ENCODE measurements around the gene LIN52. TPM values are rescaled to one million over a fixed set of nuclear protein-coding genes. Genes with fewer than 3 reads are reported as not detected.

Gene LIN52
- total and polyA plus RNA-seq, 2 experiments from 2014 or later, result 8.6 to 10.8 TPM

- peaks cover 30% of the 10 kb centered on the region for H3K36me3 Mint-ChIP-seq (ENCODE audit: low read depth)
- no peak overlapping the region for H3K27ac Mint-ChIP-seq
- TF ChIP-seq NANOG (IDR thresholded peaks at IDR 0.05; ENCODE audit: borderline replicate concordance), result no peak
- no peak for TF ChIP-seq EZH2phosphoT487 (IDR thresholded peaks at IDR 0.05; ENCODE audit: unreplicated experiment)
- no peak for TF ChIP-seq REST (IDR thresholded peaks at IDR 0.05; ENCODE audit: unreplicated experiment)
- TF ChIP-seq STAT1 (IDR thresholded peaks at IDR 0.05; ENCODE audit: unreplicated experiment), result no peak
- TF ChIP-seq ZNF462 (CRISPR knock-in tag; IDR thresholded peaks at IDR 0.05), result no peak
- TF ChIP-seq CTCF (conservative IDR thresholded peaks at IDR 0.05; ENCODE audit: low read depth in 2 of 2), result no peak
- TF ChIP-seq EZH2 (IDR thresholded peaks at IDR 0.05; ENCODE audit: low read depth, unreplicated experiment), result no peak
- no peak for TF ChIP-seq ZNF331 (CRISPR knock-in tag; IDR thresholded peaks at IDR 0.05; ENCODE audit: low read depth)
- TF ChIP-seq ETS1 (IDR thresholded peaks at IDR 0.05), result no peak
- TF ChIP-seq CREB1 (CRISPR knock-in tag; IDR thresholded peaks at IDR 0.05; ENCODE audit: low read depth), result no peak
- no peak for TF ChIP-seq JUNB (IDR thresholded peaks at IDR 0.05; ENCODE audit: unreplicated experiment)
- no peak for TF ChIP-seq ZNF114 (CRISPR knock-in tag; IDR thresholded peaks at IDR 0.05)
- TF ChIP-seq POLR2AphosphoS5 (IDR thresholded peaks at IDR 0.05; ENCODE audit: low read depth), result no peak
These were observed 20.3 kb upstream of the LIN52 start for GRCh38 chr14:74064426-74064825.

More at GRCh38 chr14:74064426-74064825, 20.3 kb upstream of the LIN52 start:
- H3K4me2 ChIP-seq, result no peak overlapping the region
- no peaks in the 10 kb centered on the region for H3K79me2 ChIP-seq (replicated peaks; ENCODE audit: insufficient read depth)
- H3K4me1 ChIP-seq (ENCODE audit: insufficient read depth), result no peaks in the 10 kb centered on the region
- H3K9me2 ChIP-seq (ENCODE audit: insufficient read depth), result no peaks in the 10 kb centered on the region
- no peaks in the 10 kb centered on the region for H3F3A ChIP-seq (replicated peaks; ENCODE audit: low read depth)
- no peaks in the 10 kb centered on the region for H3K27me3 ChIP-seq (ENCODE audit: insufficient read depth)
- no peak for ATAC-seq
- H3K4me3 Mint-ChIP-seq, result no peak overlapping the region
- H3K9me3 Mint-ChIP-seq, result no peaks in the 10 kb centered on the region
- 0 out of 2 replicates have a peak, but pooled peaks cover 4% of the 10 kb centered on the region for H3K36me3 ChIP-seq (ENCODE audit: insufficient read depth)
- H4K20me1 ChIP-seq (replicated peaks; ENCODE audit: insufficient read depth), result no peaks in the 10 kb centered on the region
- no peak overlapping the region for H3K27ac ChIP-seq (ENCODE audit: low read depth)
- H2AFZ ChIP-seq, result no peak overlapping the region
- no peaks in the 10 kb centered on the region for H3K27me3 Mint-ChIP-seq (ENCODE audit: insufficient read depth, low read depth, poor library complexity)
- no peak overlapping the region for H3K4me3 ChIP-seq
- DNase-seq (ENCODE audit: low spot score), result no peak
- H3K4me1 Mint-ChIP-seq, result no peaks in the 10 kb centered on the region

Data from GM23338 (cell line).